Mesenchymal stem cell (in vitro differentiated cells and primary cell): ENCODE data around the gene ERGIC3.
A peak's percentile ranks its signal among the peaks of the same experiment; 100 is the strongest.
"Not testable (repeated sequence)": the region's sequence is repeated elsewhere in the genome, so short reads cannot be mapped to it uniquely, and the experiment has no call there.

ENCODE experiments used
- DNase-seq: peaks from one replicate; pipeline ENCODE4 v3.0.0-alpha.2; 2013
- H2AFZ ChIP-seq: one replicate; pipeline ENCODE4 v1.6.1; 2013; ENCODE audit warnings: low read depth, mild to moderate bottlenecking, control low read depth, inconsistent platforms, low read length, moderate library complexity
- H2AK5ac ChIP-seq: 2 replicates; pipeline ENCODE4 v1.6.1; 2013; ENCODE audit warnings: low read length, moderate library complexity, mild to moderate bottlenecking, inconsistent platforms; ENCODE audit not compliant: severe bottlenecking
- H2BK120ac ChIP-seq: one replicate; pipeline ENCODE4 v1.6.1; 2013; ENCODE audit warnings: low read depth, mild to moderate bottlenecking, inconsistent platforms, low read length, moderate library complexity
- H2BK12ac ChIP-seq, 2 experiments: one replicate each; pipeline ENCODE4 v1.6.1; 2013; ENCODE audit warnings: inconsistent platforms in 2 of 2, low read length in 2 of 2, mild to moderate bottlenecking in 2 of 2, moderate library complexity in 2 of 2, control low read depth in 1 of 2
- H2BK15ac ChIP-seq: one replicate; pipeline ENCODE4 v1.6.1; 2013; ENCODE audit warnings: mild to moderate bottlenecking, low read depth, inconsistent platforms; ENCODE audit not compliant: poor library complexity, severe bottlenecking
- H2BK5ac ChIP-seq: 2 replicates; pipeline ENCODE4 v1.6.1; 2013; ENCODE audit warnings: low read depth, mild to moderate bottlenecking, low read length, control low read depth, inconsistent platforms; ENCODE audit not compliant: poor library complexity, severe bottlenecking
- H3K14ac ChIP-seq, 2 experiments: one replicate each; pipeline ENCODE4 v1.6.1; 2013; ENCODE audit warnings: inconsistent platforms in 2 of 2, low read length in 2 of 2, control low read depth in 1 of 2, mild to moderate bottlenecking in 1 of 2, moderate library complexity in 1 of 2
- H3K18ac ChIP-seq, 2 experiments: one replicate each; pipeline ENCODE4 v1.6.1; 2013; ENCODE audit warnings: inconsistent platforms in 2 of 2, low read length in 2 of 2, control low read depth in 1 of 2, low read depth in 1 of 2, mild to moderate bottlenecking in 1 of 2
- H3K23ac ChIP-seq, 2 experiments: one replicate each; pipeline ENCODE4 v1.6.1; 2013; ENCODE audit warnings: inconsistent platforms in 2 of 2, low read length in 2 of 2, mild to moderate bottlenecking in 2 of 2, moderate library complexity in 2 of 2, control low read depth in 1 of 2
- H3K27ac ChIP-seq: 2 replicates; pipeline ENCODE4 v1.5.1; 2013; ENCODE audit warnings: mild to moderate bottlenecking, moderate library complexity, low read length, control low read depth, inconsistent platforms; ENCODE audit not compliant: poor library complexity, severe bottlenecking
- H3K27me3 ChIP-seq, 2 experiments: 2 replicates each; pipeline versions ENCODE4 v1.6.1 to v1.7.0; 2013; ENCODE audit warnings: low read length in 2 of 2, mild to moderate bottlenecking in 2 of 2, moderate library complexity in 2 of 2, control low read depth in 1 of 2, inconsistent platforms in 1 of 2; ENCODE audit not compliant: control insufficient read depth in 1 of 2, insufficient read depth in 1 of 2
- H3K36me3 ChIP-seq, 2 experiments: 2 replicates each; pipeline versions ENCODE4 v1.6.1 to v1.7.0; 2013; ENCODE audit warnings: low read length in 2 of 2, control low read depth in 1 of 2, inconsistent platforms in 1 of 2, low read depth in 1 of 2, mild to moderate bottlenecking in 1 of 2; ENCODE audit not compliant: insufficient read depth in 2 of 2, control insufficient read depth in 1 of 2
- H3K4ac ChIP-seq, 2 experiments: one replicate each; pipeline ENCODE4 v1.6.1; 2013; ENCODE audit warnings: inconsistent platforms in 2 of 2, low read length in 2 of 2, mild to moderate bottlenecking in 2 of 2, moderate library complexity in 2 of 2, control low read depth in 1 of 2, low read depth in 1 of 2
- H3K4me1 ChIP-seq: 2 replicates; pipeline ENCODE4 v1.6.1; 2013; ENCODE audit warnings: low read depth, low read length, control low read depth; ENCODE audit not compliant: control insufficient read depth, insufficient read depth
- H3K4me2 ChIP-seq: 2 replicates; pipeline ENCODE4 v1.6.1; 2013; ENCODE audit warnings: low read length, mild to moderate bottlenecking, inconsistent platforms; ENCODE audit not compliant: poor library complexity, severe bottlenecking
- H3K4me3 ChIP-seq, 2 experiments: 2 replicates each; pipeline versions ENCODE4 v1.5.1 to v1.7.0; 2013; ENCODE audit warnings: low read length in 2 of 2, mild to moderate bottlenecking in 2 of 2, control low read depth in 1 of 2, low read depth in 1 of 2; ENCODE audit not compliant: insufficient read depth in 1 of 2
- H3K79me1 ChIP-seq: replicated peaks from 2 replicates; pipeline ENCODE4 v1.6.1; 2013; ENCODE audit warnings: mild to moderate bottlenecking, control low read depth, low read length, inconsistent platforms; ENCODE audit not compliant: poor library complexity, severe bottlenecking
- H3K9ac ChIP-seq: 2 replicates; pipeline ENCODE4 v1.7.0; 2013; ENCODE audit warnings: mild to moderate bottlenecking, low read length, moderate library complexity
- H3K9me3 ChIP-seq: 2 replicates; pipeline ENCODE4 v1.7.0; 2013; ENCODE audit warnings: mild to moderate bottlenecking, low read length; ENCODE audit not compliant: control insufficient read depth
- H4K8ac ChIP-seq: one replicate; pipeline ENCODE4 v1.6.1; 2013; ENCODE audit warnings: inconsistent platforms, mild to moderate bottlenecking, low read length, moderate library complexity
- H4K91ac ChIP-seq: one replicate; pipeline ENCODE4 v1.6.1; 2013; ENCODE audit warnings: mild to moderate bottlenecking, low read length, inconsistent platforms
- WGBS: methylation state at CpG from one replicate; pipeline ENCODE4 v1.1.7; 2013; ENCODE audit warnings: mixed read lengths; 5-methylcytosine and 5-hydroxymethylcytosine counted together

Gene ERGIC3

GRCh38 chr20:35515341-35515740, 26.5 kb upstream of the ERGIC3 start:
- Histone ChIP-seq H4K8ac (no peak overlapping the region), H4K91ac (no peak overlapping the region), H2BK120ac (no peak overlapping the region), H3K4ac (no peak overlapping the region), H3K27me3 (no peaks in the 10 kb centered on the region), H3K23ac (no peak overlapping the region), H3K79me1 (peaks cover 7% of the 10 kb centered on the region), H3K9me3 (no peaks in the 10 kb centered on the region), H3K27ac (no peak overlapping the region), H3K36me3 (peaks cover 45 to 49% of the 10 kb centered on the region in 2 experiments), H2BK5ac (no peak overlapping the region), H2AFZ (no peak overlapping the region), H3K4me3 (no peak overlapping the region), H3K14ac (no peak overlapping the region), H2BK15ac (no peak overlapping the region), H3K4me1 (peaks cover 22% of the 10 kb centered on the region), H2BK12ac (no peak overlapping the region), H3K18ac (no peak overlapping the region), H2AK5ac (no peak overlapping the region), H3K9ac (no peak overlapping the region), H3K4me2 (no peak overlapping the region)
- DNase-seq = no peak
- 92% methylated on average over 3 of the region's 4 CpGs for WGBS

DNA sequence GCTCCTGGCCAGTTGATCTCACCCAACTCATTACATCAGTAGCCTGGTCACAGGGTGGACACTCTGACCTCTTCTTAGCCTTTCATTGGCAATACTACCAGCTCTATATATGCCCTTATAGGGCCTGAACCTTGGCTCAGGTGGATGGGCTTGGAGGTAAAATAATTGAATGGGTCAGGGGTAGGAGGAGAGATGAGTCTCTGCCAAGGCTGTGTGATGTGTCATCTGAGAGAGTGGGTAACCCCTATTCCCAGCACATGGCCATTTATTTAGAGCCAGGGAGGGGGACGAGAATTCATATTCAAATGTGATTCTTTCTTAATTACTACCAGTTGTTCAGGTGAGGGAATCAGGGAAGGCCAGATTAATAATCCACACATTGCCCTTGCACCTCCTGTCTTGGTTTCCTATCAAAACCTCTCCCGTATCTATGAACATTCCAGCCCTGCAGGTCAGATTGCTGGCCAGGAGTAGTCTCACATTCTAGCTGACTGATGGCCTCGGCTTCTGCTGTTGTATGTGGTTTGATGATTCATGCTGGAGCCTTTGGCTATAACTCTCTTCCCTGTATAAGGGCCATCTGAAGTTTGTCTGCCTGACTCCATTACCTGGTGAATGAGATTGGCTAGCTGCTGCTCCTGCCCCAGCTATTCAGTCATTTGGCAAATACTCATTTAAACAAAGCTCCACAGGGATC, 25.8 kb upstream of the ERGIC3 start:
- H3K14ac ChIP-seq = no peak overlapping the region
- no peak overlapping the region for H3K4me2 ChIP-seq
- H2BK12ac ChIP-seq = no peak overlapping the region
- no peak overlapping the region for H3K4ac ChIP-seq
- no peak overlapping the region for H3K23ac ChIP-seq
- H2AK5ac ChIP-seq = no peak overlapping the region
- no peak overlapping the region for H3K18ac ChIP-seq
- peaks cover 42 to 43% of the 10 kb centered on the region in 2 experiments for H3K36me3 ChIP-seq
- no peak overlapping the region for H2BK15ac ChIP-seq
- peaks cover 7% of the 10 kb centered on the region for H3K79me1 ChIP-seq
- peak overlapping the region; percentile 31 for H3K27ac ChIP-seq
- 31% methylated on average over 2 of the region's 3 CpGs for WGBS
- H2BK5ac ChIP-seq = no peak overlapping the region
- no peak overlapping the region for H4K91ac ChIP-seq
- no peaks in the 10 kb centered on the region for H3K9me3 ChIP-seq
- H2AFZ ChIP-seq = no peak overlapping the region
- H3K4me3 ChIP-seq = no peak overlapping the region
- no peaks in the 10 kb centered on the region for H3K27me3 ChIP-seq
- H2BK120ac ChIP-seq = no peak overlapping the region
- peak; percentile 77 for DNase-seq
- peak overlapping the region; percentile 4 for H3K9ac ChIP-seq
- peaks cover 19% of the 10 kb centered on the region for H3K4me1 ChIP-seq
- H4K8ac ChIP-seq = no peak overlapping the region

DNA sequence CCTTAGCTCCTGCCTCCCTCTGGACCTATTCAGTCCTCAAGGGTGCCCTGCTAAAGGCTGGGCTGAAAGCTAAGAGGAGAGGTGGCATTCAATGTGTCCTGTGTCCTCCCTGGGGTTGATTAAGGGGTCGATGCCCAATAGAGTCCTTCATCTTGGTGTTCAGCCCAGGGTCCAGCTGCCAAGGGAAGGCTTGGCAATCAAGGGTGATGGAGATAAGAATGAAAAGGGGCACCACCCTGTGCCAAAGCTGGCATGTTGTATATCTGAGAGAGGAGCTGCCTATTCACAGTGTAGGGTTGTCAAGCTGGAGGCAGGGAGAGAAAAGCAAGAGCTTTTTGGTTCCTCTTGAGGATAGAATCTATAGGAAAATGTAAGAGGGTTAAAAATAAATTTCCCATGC, 24.8 kb upstream of the ERGIC3 start:
- H3K14ac ChIP-seq = no peak overlapping the region
- H2BK120ac ChIP-seq = no peak overlapping the region
- H3K4me1 ChIP-seq = peaks cover 14% of the 10 kb centered on the region
- H2AFZ ChIP-seq = no peak overlapping the region
- no peak overlapping the region for H3K9ac ChIP-seq
- H3K4me2 ChIP-seq = no peak overlapping the region
- peaks cover 32 to 33% of the 10 kb centered on the region in 2 experiments for H3K36me3 ChIP-seq
- DNase-seq = no peak
- no peaks in the 10 kb centered on the region for H3K9me3 ChIP-seq
- no peak overlapping the region for H3K27ac ChIP-seq
- H3K79me1 ChIP-seq = peaks cover 7% of the 10 kb centered on the region
- H2BK15ac ChIP-seq = no peak overlapping the region
- no peak overlapping the region for H3K23ac ChIP-seq
- H2BK12ac ChIP-seq = no peak overlapping the region
- 100% methylated on average over 1 of the region's 1 CpG for WGBS
- no peak overlapping the region for H4K8ac ChIP-seq
- H3K18ac ChIP-seq = no peak overlapping the region
- H4K91ac ChIP-seq = no peak overlapping the region
- H2BK5ac ChIP-seq = no peak overlapping the region
- H2AK5ac ChIP-seq = no peak overlapping the region
- no peak overlapping the region for H3K4ac ChIP-seq
- H3K27me3 ChIP-seq = no peaks in the 10 kb centered on the region
- H3K4me3 ChIP-seq = no peak overlapping the region

DNA sequence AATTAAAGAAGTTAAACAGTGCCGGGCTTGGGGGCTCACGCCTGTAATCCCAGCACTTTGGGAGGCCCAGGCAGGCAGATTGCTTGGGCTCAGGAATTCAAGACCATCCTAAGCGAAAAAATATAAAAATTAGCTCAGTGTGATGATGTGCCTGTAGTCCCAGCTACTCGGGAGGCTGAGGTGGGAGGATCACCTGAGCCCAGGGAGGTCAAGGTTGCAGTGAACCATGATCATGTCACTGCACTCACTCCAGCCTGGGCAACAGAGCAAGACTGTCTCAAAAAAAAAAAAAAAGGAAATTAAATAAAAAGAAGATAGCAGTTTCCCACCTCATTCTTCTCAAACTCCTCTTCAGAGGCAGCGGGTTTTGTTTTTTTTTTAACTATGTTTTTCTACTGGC, 24.1 kb upstream of the ERGIC3 start:
- not testable (repeated sequence) for H3K27ac ChIP-seq, H3K9me3 ChIP-seq, H2BK120ac ChIP-seq, H3K23ac ChIP-seq, H3K4me3 ChIP-seq, H4K8ac ChIP-seq, H3K9ac ChIP-seq, H3K18ac ChIP-seq, H3K4ac ChIP-seq, H3K4me2 ChIP-seq, H2BK5ac ChIP-seq, H3K14ac ChIP-seq, H2BK12ac ChIP-seq, H4K91ac ChIP-seq, H3K27me3 ChIP-seq, H3K79me1 ChIP-seq, DNase-seq, H2AK5ac ChIP-seq, H2AFZ ChIP-seq, H2BK15ac ChIP-seq
- Histone ChIP-seq H3K36me3 (peaks cover 25 to 27% of the 10 kb centered on the region in 2 experiments), H3K4me1 (peaks cover 14% of the 10 kb centered on the region)
- 96% methylated on average over 4 of the region's 5 CpGs for WGBS
